NCI-H128 (cell line): ENCODE data around the gene WNT3A.

Experiments
- DNase-seq: peaks from one replicate; lab custom pipeline; 2025; ENCODE audit not compliant: unreplicated experiment; lab: John Stamatoyannopoulos, UW

Gene WNT3A

GRCh38 chr1:228084325-228084724 lies 77.5 kb downstream of the WNT3A start:
- DNase-seq: no peak

- DNase-seq: no peak
These were observed 78.0 kb downstream of the WNT3A start for GRCh38 chr1:228084797-228085196.

- DNase-seq: no peak
These were observed 78.6 kb downstream of the WNT3A start for GRCh38 chr1:228085287-228085951.

GRCh38 chr1:228087771-228088251 lies 81.0 kb downstream of the WNT3A start:
- DNase-seq: no peak

GRCh38 chr1:228088586-228089498 lies 82.0 kb downstream of the WNT3A start:
- DNase-seq: no peak

GRCh38 chr1:228089519-228090380 lies 83.0 kb downstream of the WNT3A start:
- no peak for DNase-seq

- DNase-seq: no peak
These were observed 83.8 kb downstream of the WNT3A start for GRCh38 chr1:228090613-228091081.

GRCh38 chr1:228091084-228091483 lies 84.3 kb downstream of the WNT3A start:
- DNase-seq: no peak

GRCh38 chr1:228092342-228093049 lies 85.7 kb downstream of the WNT3A start:
- no peak for DNase-seq

GRCh38 chr1:228093050-228093906 lies 86.5 kb downstream of the WNT3A start:
- no peak for DNase-seq

- DNase-seq: no peak
These were observed 87.7 kb downstream of the WNT3A start for GRCh38 chr1:228094432-228095016.

- no peak for DNase-seq
These were observed 88.4 kb downstream of the WNT3A start for GRCh38 chr1:228095161-228095560.

GRCh38 chr1:228095938-228096337 lies 89.1 kb downstream of the WNT3A start:
- DNase-seq: no peak

GRCh38 chr1:228096416-228097332 lies 89.9 kb downstream of the WNT3A start:
- DNase-seq: no peak

GRCh38 chr1:228097333-228098081 lies 90.7 kb downstream of the WNT3A start:
- DNase-seq: no peak

GRCh38 chr1:228098323-228098931 lies 91.6 kb downstream of the WNT3A start:
- DNase-seq: no peak

- no peak for DNase-seq
These were observed 92.5 kb downstream of the WNT3A start for GRCh38 chr1:228099331-228099732.
